ENCODE measurements around the gene SHROOM3.
"Not testable (repeated sequence)": the region's sequence is repeated elsewhere in the genome, so short reads cannot be mapped to it uniquely, and the experiment has no call there.

Gene SHROOM3

GRCh38 chr4:76445911-76446310, 10.9 kb downstream of the SHROOM3 start:
- DNase-seq (ENCODE audit: low read depth in 3 of 3, low spot score in 1 of 3), result no peak

GRCh38 chr4:76447393-76447851, 12.4 kb downstream of the SHROOM3 start:
- no peak for DNase-seq (ENCODE audit: low read depth in 3 of 3, low spot score in 1 of 3)

- no peak for DNase-seq (ENCODE audit: low read depth in 3 of 3, low spot score in 1 of 3)
Measured at GRCh38 chr4:76448211-76448610, 13.2 kb downstream of the SHROOM3 start.

- DNase-seq (ENCODE audit: low read depth in 3 of 3, low spot score in 1 of 3), result no peak
Measured at GRCh38 chr4:76449362-76449767, 14.3 kb downstream of the SHROOM3 start.

GRCh38 chr4:76449833-76450232, 14.8 kb downstream of the SHROOM3 start:
- no peak for DNase-seq (ENCODE audit: low read depth in 3 of 3, low spot score in 1 of 3)

GRCh38 chr4:76453232-76453631, 18.2 kb downstream of the SHROOM3 start:
- DNase-seq (ENCODE audit: low read depth in 3 of 3, low spot score in 1 of 3), result no peak

- not testable (repeated sequence) for DNase-seq (ENCODE audit: low read depth in 3 of 3, low spot score in 1 of 3)
Measured at GRCh38 chr4:76454073-76454472, 19.0 kb downstream of the SHROOM3 start.

GRCh38 chr4:76457885-76458284, 22.9 kb downstream of the SHROOM3 start:
- no peak for DNase-seq (ENCODE audit: low read depth in 3 of 3, low spot score in 1 of 3)

- DNase-seq (ENCODE audit: low read depth in 3 of 3, low spot score in 1 of 3), result no peak
Measured at GRCh38 chr4:76458297-76458696, 23.3 kb downstream of the SHROOM3 start.

- DNase-seq (ENCODE audit: low read depth in 3 of 3, low spot score in 1 of 3), result no peak
Measured at GRCh38 chr4:76458825-76459224, 23.8 kb downstream of the SHROOM3 start.

GRCh38 chr4:76459291-76459723, 24.3 kb downstream of the SHROOM3 start:
- no peak for DNase-seq (ENCODE audit: low read depth in 3 of 3, low spot score in 1 of 3)

- DNase-seq (ENCODE audit: low read depth in 3 of 3, low spot score in 1 of 3), result no peak
Measured at GRCh38 chr4:76463568-76463967, 28.5 kb downstream of the SHROOM3 start.

- DNase-seq (ENCODE audit: low read depth in 3 of 3, low spot score in 1 of 3), result no peak
Measured at GRCh38 chr4:76470064-76470463, 35.0 kb downstream of the SHROOM3 start.

GRCh38 chr4:76470532-76470931, 35.5 kb downstream of the SHROOM3 start:
- DNase-seq (ENCODE audit: low read depth in 3 of 3, low spot score in 1 of 3), result no peak

- DNase-seq (ENCODE audit: low read depth in 3 of 3, low spot score in 1 of 3), result no peak
Measured at GRCh38 chr4:76476571-76476970, 41.5 kb downstream of the SHROOM3 start.

GRCh38 chr4:76484654-76485053, 49.6 kb downstream of the SHROOM3 start:
- no peak for DNase-seq (ENCODE audit: low read depth in 3 of 3, low spot score in 1 of 3)

- DNase-seq (ENCODE audit: low read depth in 3 of 3, low spot score in 1 of 3), result no peak
Measured at GRCh38 chr4:76485450-76485849, 50.4 kb downstream of the SHROOM3 start.

GRCh38 chr4:76486588-76487276, 51.7 kb downstream of the SHROOM3 start:
- DNase-seq (ENCODE audit: low read depth in 3 of 3, low spot score in 1 of 3), result no peak

- no peak for DNase-seq (ENCODE audit: low read depth in 3 of 3, low spot score in 1 of 3)
Measured at GRCh38 chr4:76487621-76488020, 52.6 kb downstream of the SHROOM3 start.

- DNase-seq (ENCODE audit: low read depth in 3 of 3, low spot score in 1 of 3), result no peak
Measured at GRCh38 chr4:76488455-76488854, 53.4 kb downstream of the SHROOM3 start.

GRCh38 chr4:76488888-76489685, 54.1 kb downstream of the SHROOM3 start:
- no peak for DNase-seq (ENCODE audit: low read depth in 3 of 3, low spot score in 1 of 3)

- no peak for DNase-seq (ENCODE audit: low read depth in 3 of 3, low spot score in 1 of 3)
Measured at GRCh38 chr4:76489686-76490161, 54.7 kb downstream of the SHROOM3 start.

All from stimulated activated CD4-positive, alpha-beta T cell treated with anti-CD3 and anti-CD28 coated beads, TNF-alpha, amount 100 ng/mL, for 1 hour (primary cell).